GM18873 (cell line): ENCODE measurements around the gene CROCC.
"Not testable (repeated sequence)": the region's sequence is repeated elsewhere in the genome, so short reads cannot be mapped to it uniquely, and the experiment has no call there.

Experiments used
- ATAC-seq: cut with Tn5 transposase; IDR thresholded peaks from one replicate; pipeline ENCODE4 v1.9.1; 2021; ENCODE audit warnings: mild to moderate bottlenecking, moderate library complexity, moderate number of reproducible peaks; ENCODE audit not compliant: unreplicated experiment, low FRiP score

The CROCC gene

DNA sequence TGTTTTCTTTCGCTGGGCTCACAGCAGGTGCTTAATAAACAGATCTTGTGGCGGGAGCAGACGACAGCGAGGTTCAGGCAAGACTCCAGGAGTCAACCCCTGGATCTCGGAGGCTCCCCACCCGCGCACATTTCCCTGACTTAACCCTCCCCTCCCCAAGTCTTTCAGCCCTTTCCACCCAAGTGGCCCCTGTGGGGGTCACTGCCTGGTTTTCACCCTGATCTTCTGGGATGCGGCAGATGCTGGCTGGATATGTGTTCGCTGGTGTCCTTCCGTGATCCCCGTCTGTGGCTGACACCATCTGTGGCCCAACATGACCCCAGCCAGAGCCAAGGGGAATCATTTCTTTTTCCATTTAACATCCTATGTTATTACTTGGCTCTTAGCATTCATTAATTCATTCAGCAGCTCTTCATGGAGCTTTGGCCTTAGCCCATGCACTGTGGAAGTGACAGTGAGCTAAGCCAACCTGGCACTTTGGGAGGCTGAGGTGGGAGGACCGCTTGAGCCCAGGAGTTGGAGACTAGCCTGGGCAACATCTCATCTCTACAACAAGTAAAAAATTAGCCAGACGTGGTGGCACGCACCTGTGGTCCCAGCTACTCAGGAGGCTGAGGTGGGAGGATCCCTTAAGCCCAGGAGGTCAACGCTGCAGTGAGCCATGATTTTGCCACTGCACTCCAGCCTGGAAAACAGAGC, 6.7 kb upstream of the CROCC start:
- not testable (repeated sequence) for ATAC-seq

DNA sequence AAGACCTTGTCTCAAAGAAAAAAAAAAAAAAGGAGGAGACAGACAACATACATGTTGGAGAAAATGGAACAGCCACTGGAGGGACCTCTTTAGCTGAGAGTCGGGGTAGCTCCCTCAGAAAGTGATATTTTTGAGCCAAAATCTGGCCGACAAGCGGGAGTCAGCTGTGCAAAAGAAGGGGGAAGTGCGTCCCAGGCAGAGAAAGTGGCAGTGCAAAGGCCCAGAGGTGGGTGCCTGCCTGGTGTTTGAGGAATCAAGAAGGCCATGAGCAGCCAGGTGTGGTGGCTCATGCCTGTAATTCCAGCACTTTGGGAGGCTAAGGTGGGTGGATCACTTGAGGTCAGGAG, 6.1 kb upstream of the CROCC start:
- ATAC-seq: no peak

- not testable (repeated sequence) for ATAC-seq
Measured at GRCh38 chr1:16916036-16916880, 5.5 kb upstream of the CROCC start.

DNA sequence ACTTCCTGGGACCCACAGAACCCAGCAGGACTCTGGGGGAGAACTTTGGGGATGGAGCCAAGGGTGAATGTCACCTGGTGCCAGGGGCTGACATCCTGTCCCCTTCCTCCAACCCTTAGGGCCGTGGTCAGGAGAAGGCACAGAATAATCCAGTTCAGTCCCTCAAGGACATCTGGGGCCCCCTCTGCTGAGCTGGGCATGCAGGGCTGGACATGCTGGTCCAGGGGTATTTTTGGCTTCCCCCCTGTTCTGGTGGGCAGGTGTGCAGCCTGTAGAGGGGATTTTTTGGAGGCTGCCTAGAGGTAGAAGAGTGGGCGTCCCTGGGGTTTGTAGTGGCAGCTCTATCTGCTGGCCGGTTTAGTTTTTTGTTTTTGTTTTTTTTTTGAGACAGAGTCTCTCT, 3.4 kb upstream of the CROCC start:
- no peak for ATAC-seq

DNA sequence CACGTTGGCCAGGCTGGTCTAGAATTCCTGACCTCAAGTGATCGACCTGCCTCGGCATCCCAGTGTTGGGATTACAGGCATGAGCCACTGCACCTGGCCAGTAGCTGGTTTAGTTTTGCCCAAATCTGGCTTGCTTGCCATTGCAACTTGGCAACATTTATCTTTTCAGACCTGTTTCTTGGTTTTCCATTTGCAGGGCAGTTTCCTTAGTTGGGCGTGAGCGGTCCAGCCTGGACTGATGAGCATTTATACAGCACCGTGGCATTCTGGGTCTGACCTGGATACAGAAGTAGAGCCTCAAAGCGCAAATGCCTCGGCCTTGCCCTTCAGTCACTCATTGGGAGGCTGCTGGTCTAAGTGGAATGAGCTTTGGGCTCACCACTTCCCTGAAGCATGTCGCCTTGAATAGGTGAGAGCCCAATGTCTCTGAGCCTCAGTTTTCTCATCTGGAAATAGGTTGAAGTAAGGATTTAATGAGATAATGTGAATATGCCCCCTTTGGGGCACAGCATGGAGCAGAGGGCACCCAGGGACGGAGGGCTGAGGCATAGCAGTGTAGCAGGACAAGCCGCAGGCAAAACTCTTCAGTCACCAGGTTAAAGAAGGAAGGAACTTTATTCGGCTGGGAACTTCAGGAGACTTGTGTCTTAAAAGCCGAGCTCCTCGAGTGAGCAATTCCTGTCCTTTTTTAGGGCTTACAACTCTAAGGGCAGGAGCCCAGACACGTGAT, 2.6 kb upstream of the CROCC start:
- ATAC-seq: not testable (repeated sequence)

DNA sequence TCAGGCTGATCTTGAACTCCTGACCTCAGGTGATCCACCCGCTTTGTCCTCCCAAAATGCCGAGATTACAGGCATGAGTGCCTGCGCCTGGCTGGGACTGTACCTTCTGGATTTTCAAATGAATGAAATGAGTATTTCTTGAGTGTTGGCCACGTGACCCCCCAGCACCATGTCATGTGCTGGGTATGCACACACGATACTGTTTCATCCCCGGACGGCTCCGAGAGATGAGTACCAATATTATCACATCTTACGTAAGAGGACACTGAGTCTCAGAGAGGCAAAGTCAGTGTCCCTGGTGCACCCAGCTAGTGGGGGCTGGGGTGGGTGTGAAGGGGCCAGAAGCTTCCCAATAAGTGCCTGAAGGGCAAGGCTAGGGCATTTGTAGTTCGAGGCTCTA, 780 bp upstream of the CROCC start:
- ATAC-seq: no peak

DNA sequence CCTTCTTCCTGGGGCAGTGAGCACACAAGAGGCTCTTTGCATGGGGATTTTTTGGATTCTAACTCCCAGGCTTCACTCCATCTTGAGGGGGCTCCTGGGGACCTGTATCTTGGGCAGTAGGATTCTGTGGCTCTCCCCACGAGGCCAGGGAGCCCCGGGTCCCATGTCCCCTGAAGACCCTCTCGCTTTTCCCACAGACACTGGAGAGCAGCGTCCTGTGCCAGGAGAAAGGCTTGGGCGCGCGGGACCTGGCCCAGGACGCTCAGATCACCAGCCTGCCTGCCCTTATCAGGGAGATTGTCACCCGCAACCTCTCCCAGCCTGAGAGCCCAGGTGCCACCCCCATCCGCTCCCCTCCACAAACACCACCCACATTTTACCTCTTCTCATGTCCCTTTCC, 735 bp downstream of the CROCC start:
- no peak for ATAC-seq

GRCh38 chr1:16922885-16923431, 1.2 kb downstream of the CROCC start:
- ATAC-seq: no peak

- ATAC-seq: no peak
Measured at GRCh38 chr1:16924216-16924918, 2.6 kb downstream of the CROCC start.

GRCh38 chr1:16924919-16925477, 3.3 kb downstream of the CROCC start:
- no peak for ATAC-seq

- ATAC-seq: no peak
Measured at GRCh38 chr1:16925635-16926490, 4.1 kb downstream of the CROCC start.

GRCh38 chr1:16926491-16927073, 4.9 kb downstream of the CROCC start:
- ATAC-seq: no peak

DNA sequence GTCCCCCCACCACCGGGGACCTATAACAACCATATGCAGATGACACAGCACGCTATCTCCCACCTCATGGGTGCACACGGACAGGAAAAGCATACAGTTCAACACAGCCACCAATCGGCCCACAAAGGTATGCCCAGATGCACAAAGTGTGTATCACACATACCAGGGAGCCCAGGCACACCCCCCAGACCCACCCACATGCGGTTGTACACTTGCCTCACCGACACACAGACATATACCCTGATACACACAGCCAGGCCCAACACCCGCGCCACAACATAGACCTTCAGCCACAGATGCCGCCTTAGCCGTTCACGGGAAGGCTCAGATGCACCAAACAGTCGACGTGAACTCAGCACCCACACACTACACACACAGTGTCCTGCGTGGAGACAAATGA, 5.5 kb downstream of the CROCC start:
- no peak for ATAC-seq

- no peak for ATAC-seq
Measured at GRCh38 chr1:16927711-16928485, 6.2 kb downstream of the CROCC start.

- ATAC-seq: not testable (repeated sequence)
Measured at GRCh38 chr1:16929146-16930041, 7.7 kb downstream of the CROCC start.

- ATAC-seq: not testable (repeated sequence)
Measured at GRCh38 chr1:16931206-16931934, 9.6 kb downstream of the CROCC start.
